GM21360 (cell line): ENCODE results near the gene RENBP.

Experiments
- ATAC-seq: cut with Tn5 transposase; IDR thresholded peaks from one replicate; pipeline ENCODE4 v1.9.1; 2021; ENCODE audit warnings: mild to moderate bottlenecking, moderate library complexity; ENCODE audit not compliant: unreplicated experiment

RENBP gene

GRCh38 chrX:153971124-153971449 is 26.6 kb upstream of the RENBP start:
- ATAC-seq: peak; percentile 23

DNA sequence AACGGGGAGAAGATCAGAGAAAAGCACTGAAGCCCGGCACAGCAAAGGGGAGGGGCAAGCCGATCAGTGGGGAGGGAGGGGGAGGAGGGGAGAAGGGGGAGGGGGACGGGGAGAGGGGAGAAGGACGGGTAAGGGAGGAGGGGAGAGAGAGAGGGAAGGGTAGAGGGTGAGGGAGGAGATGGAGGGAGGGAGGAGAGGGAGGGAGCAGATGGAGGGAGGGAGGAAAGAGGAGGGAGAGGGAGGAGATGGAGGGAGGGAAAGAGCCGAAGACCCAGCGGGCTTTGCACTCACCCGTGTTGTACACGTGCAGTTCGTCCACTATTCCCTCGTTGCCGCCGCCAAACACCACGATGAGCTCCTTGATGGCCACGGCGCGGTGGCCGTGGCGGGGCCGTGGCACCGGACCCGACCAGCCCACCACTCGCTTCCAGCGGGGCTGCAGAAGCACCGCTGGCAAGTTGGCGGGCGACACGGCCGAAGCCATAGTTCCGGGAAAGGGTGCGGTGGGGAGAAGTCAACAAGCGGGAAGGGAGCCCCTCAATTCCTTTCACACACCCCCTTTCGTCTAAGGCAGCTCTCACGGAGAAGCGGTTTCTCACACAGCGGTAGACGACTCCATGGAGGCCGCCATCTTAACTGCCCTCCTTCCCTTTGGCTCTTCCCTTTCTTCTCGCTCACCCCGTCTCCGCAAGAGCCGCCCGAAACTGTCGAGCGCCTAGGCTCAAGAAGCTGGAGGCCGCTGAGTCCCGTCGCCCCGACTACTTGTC is 26.1 kb upstream of the RENBP start:
- no peak for ATAC-seq

GRCh38 chrX:153969904-153970356 is 25.5 kb upstream of the RENBP start:
- no peak for ATAC-seq

DNA sequence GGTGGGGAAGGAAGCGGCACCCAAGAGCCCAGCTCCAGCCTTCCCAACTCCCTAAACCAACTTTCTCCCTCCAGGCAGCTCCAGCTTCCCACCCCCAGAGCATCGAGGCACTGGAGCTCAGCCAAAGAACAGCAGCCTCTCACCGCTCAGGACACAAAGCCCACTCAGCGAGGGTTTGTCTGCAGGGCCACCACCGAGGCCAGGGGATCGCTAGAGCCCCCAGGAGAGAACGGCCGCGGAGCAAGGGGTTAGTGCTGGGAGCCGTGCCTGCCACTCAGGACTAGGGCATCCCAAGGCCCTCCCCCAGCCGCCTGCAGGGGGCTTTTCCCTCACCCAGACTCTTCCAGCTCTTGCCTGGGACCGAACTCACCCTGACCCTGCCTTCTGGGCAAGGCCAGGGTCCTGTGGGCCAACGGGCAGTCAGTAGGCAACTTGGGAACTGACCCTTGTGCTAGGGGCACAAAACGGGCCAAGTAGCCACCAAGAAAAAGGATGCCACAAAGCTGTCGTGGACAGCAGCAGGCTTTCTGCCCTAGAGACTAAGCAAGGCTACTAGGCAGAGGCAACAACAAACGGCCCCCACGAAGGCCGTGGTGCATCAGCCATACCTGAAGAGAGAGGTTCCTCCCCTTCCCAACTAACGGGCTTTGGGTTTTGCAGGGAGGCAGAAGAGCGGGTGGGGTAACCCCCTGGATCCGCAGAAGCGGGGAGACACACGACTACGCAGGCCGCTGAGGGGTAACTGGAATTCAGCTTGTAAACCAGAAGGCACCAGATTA is 24.9 kb upstream of the RENBP start:
- ATAC-seq: no peak

DNA sequence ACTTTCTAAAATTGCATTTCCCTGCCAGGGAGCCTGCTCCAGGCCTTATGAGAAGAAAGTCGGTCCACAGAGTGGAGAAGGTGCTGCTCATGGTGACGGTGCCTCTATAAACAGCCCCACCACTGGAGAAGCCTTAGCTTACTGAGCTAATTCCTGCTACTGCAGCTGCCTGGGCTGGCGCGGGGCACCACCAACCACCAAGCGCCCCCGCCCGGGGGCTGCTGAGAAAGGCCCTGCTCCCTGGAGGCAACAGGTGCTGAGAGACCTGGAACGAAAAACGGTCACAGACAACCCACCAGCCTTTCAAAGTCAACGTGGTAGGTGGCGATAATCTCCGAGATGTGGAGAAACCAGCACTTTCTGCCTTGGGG is 24.3 kb upstream of the RENBP start:
- no peak for ATAC-seq

- no peak for ATAC-seq
These were observed 23.8 kb upstream of the RENBP start for GRCh38 chrX:153968255-153968654.

GRCh38 chrX:153967536-153968224 is 23.2 kb upstream of the RENBP start:
- ATAC-seq: no peak

- ATAC-seq: no peak
These were observed 22.5 kb upstream of the RENBP start for GRCh38 chrX:153966841-153967535.

GRCh38 chrX:153966283-153966688 is 21.8 kb upstream of the RENBP start:
- ATAC-seq: no peak

GRCh38 chrX:153965406-153965805 is 21.0 kb upstream of the RENBP start:
- no peak for ATAC-seq

- no peak for ATAC-seq
These were observed 19.7 kb upstream of the RENBP start for GRCh38 chrX:153964105-153964504.

DNA sequence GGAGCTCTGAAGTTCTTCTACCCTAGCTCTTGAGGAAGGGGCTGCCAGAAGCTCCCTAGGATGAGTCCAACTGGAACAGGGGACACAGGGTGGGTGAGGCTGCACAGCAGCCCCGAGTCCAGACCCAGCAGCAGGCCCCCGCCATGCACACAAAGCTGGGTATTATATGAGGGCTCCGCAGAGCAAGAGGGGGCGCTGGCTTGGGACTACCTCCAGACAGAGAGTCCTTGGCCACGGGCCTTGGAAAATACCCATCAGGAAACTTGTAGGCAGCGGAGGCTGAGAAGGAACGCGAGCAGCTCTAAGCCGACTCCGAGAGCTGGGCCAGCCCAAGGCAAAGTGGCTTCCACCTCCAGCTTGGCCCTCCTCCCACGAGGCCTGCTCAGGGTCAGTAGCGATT is 19.1 kb upstream of the RENBP start:
- ATAC-seq: no peak

GRCh38 chrX:153961292-153961691 is 16.8 kb upstream of the RENBP start:
- ATAC-seq: no peak

GRCh38 chrX:153960786-153961185 is 16.3 kb upstream of the RENBP start:
- ATAC-seq: no peak

DNA sequence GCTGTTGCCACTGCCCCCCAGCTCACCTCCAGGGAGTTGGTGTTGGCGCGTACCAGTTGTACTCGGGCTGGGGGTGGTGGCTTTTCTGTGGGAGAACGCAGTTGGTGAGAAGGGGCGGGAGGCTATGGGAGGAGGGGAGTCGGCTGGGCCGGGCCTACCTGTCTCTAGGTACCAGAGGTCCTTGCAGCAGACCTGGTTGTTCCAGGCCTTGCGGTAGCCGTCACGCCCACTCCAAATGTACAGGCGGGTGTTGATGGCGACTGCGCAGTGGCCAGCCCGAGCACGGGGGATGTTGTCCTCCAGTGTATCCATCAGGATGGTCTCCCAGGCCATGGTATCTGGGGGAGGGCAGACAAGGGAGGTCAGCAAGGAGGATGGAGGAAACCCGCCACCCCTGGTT is 15.6 kb upstream of the RENBP start:
- no peak for ATAC-seq

DNA sequence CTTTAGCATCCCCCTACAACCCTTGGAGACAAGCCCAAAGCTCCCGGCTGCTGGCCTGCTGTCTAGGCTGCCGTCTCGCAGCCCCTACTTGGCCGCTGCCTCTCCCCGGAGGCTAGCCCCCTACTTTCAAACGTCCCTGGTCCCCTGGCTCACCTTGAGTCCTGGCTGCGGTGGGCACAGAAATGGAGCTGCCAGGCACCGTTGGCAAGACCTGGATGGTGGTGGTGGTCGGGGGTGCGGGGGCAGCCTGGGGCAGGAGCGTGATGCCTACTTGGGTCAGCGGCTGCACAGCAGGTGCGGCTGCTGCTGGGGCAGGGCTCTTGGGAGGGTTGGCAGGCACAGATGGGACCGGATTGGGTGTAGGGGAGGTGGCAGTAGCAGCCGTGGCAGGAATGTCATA is 15.2 kb upstream of the RENBP start:
- no peak for ATAC-seq

DNA sequence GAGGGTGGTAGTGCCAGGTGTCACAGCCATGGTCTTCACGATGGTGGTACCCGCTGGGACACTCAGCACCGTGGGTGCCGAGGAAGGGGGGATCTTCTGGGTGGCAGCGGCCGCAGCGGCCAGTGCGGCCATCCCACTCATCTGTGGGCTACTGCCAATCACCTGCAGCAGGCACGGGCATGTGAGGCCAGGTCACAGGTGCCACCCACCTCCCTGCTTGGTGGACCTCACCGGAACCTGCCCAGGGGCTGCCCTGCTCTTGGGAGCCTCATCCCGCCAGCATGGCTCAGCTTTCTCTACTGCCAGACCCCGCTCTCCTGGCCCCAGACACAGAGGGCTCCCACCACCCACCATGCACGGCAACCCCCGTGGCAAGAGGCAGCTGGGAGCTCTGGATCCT is 14.2 kb upstream of the RENBP start:
- no peak for ATAC-seq

DNA sequence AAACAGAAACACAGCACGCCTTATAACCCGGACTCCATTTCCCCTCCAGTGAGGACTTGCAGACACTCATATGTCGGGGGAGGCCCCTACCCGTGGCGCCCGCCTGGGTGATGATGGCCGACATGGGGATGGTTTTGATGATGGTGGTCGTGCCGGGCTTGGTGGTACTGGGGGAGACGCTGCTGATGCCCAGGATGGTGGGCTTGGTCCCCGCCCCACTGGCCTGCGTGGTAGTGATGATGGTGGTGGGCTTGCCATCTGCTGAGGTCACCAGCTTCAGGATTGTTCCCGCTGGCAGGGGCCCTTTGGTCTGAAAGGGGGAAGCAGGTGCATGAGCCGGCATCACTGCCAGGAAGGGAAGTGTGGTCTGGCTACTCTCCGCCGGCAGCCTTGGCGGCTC is 12.8 kb upstream of the RENBP start:
- no peak for ATAC-seq

DNA sequence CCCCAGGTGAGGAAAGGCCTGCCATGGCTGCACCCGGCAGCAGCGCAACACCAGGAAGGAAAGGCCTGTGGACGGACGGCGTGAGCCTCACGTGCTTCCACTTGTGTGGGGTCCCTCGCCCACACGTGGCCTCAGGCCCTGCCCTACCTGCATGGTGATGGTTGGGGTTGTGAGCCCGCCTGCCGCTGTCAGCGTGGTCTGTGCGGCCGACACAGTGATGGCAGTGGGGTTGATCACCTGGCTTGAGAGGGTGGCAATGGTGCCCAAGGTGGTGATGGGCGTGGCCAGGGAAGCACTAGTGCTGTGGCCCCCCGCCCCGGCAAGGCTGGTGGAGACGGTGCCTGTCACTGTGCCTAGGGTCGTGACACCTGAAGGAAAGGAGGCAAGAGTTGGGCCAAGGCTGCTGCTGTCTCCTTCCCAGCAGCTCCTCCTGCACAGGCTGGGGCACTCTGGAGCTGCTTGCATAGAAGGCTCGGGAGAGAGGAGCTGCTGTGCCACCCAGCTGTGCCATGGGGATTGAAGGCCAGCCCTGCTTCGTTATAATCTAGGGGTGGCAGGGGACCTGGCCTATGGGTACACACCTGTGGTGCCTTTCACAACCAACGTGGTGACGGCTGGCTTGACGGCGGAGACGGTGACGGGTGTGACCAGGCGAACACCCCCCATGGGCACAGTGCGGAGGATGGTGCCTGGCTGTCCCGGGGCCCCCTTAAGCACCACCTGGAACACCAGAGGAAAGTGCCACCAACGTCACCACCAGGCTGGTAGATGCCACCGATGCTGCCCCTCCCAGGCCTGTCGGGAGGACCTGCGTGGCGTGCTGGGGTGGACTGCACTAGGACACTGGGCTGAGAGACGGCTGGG is 11.8 kb upstream of the RENBP start:
- no peak for ATAC-seq

GRCh38 chrX:153955228-153955732 is 10.8 kb upstream of the RENBP start:
- no peak for ATAC-seq
